ENCODE measurements around the gene SOS1. TPM values are rescaled to one million over a fixed set of nuclear protein-coding genes. Genes with fewer than 3 reads are reported as not detected.

Gene SOS1
- total RNA-seq, 4 donors from 2014 or later: 55.9 to 80.8 (median 63.2) TPM

GRCh38 chr2:38971377-38971776, 149.5 kb downstream of the SOS1 start:
- no peak for TF ChIP-seq CTCF (IDR thresholded peaks at IDR 0.05)
- TF ChIP-seq POLR2A (IDR thresholded peaks at IDR 0.05): no peak

GRCh38 chr2:38968021-38968420, 152.8 kb downstream of the SOS1 start:
- H3K27me3 ChIP-seq: no peaks in the 10 kb centered on the region
- intact Hi-C loops (cut with DNase I): no loop called here
- DNase-seq: no peak
- TF ChIP-seq POLR2A (IDR thresholded peaks at IDR 0.05) (no peak), CTCF (IDR thresholded peaks at IDR 0.05) (no peak)
- H3K36me3 ChIP-seq: no peaks in the 10 kb centered on the region
- H3K9me3 ChIP-seq: no peaks in the 10 kb centered on the region
- H3K27ac ChIP-seq: no peak overlapping the region
- no peaks in the 10 kb centered on the region for H3K4me1 ChIP-seq
- 93 to 98% methylated on average over 2 of the region's 2 CpGs for WGBS, 2 donors
- H3K4me3 ChIP-seq (replicated peaks in 1 of 3): no peak overlapping the region

More at GRCh38 chr2:38971377-38971776, 149.5 kb downstream of the SOS1 start:
- 86 to 88% methylated on average over 4 of the region's 4 CpGs for WGBS, 2 donors
- intact Hi-C loops (cut with DNase I): no loop called here
- Histone ChIP-seq H3K9me3 (no peaks in the 10 kb centered on the region), H3K4me1 (peaks cover 0 to 5% of the 10 kb centered on the region in 2 donors), H3K4me3 (replicated peaks in 1 of 3) (no peak overlapping the region), H3K27ac (no peak overlapping the region), H3K36me3 (no peaks in the 10 kb centered on the region), H3K27me3 (no peaks in the 10 kb centered on the region)
- DNase-seq: no peak

GRCh38 chr2:38966678-38967077, 154.2 kb downstream of the SOS1 start:
- no peaks in the 10 kb centered on the region for H3K27me3 ChIP-seq
- no peak for DNase-seq
- H3K36me3 ChIP-seq: no peaks in the 10 kb centered on the region
- no peaks in the 10 kb centered on the region for H3K4me1 ChIP-seq
- H3K27ac ChIP-seq: no peak overlapping the region
- H3K4me3 ChIP-seq (replicated peaks in 1 of 3): no peak overlapping the region
- TF ChIP-seq POLR2A (IDR thresholded peaks at IDR 0.05): no peak
- no peak for TF ChIP-seq CTCF (IDR thresholded peaks at IDR 0.05)
- WGBS, 2 donors: 67 to 78% methylated on average over 1 of the region's 1 CpG
- H3K9me3 ChIP-seq: no peaks in the 10 kb centered on the region
- intact Hi-C loops (cut with DNase I): no loop called here

GRCh38 chr2:38966006-38966405, 154.8 kb downstream of the SOS1 start:
- no peak for DNase-seq
- H3K4me1 ChIP-seq: no peaks in the 10 kb centered on the region
- TF ChIP-seq CTCF (IDR thresholded peaks at IDR 0.05): no peak
- TF ChIP-seq POLR2A (IDR thresholded peaks at IDR 0.05): no peak
- H3K27me3 ChIP-seq: no peaks in the 10 kb centered on the region
- no peak overlapping the region for H3K4me3 ChIP-seq (replicated peaks in 1 of 3)
- no peaks in the 10 kb centered on the region for H3K9me3 ChIP-seq
- intact Hi-C loops (cut with DNase I): no loop called here
- 90 to 92% methylated on average over 5 of the region's 5 CpGs for WGBS, 2 donors
- no peak overlapping the region for H3K27ac ChIP-seq
- H3K36me3 ChIP-seq: no peaks in the 10 kb centered on the region

GRCh38 chr2:38960609-38961320, 160.1 kb downstream of the SOS1 start:
- H3K4me1 ChIP-seq: peaks cover 6 to 11% of the 10 kb centered on the region in 2 donors
- intact Hi-C loops (cut with DNase I): no loop called here
- no peaks in the 10 kb centered on the region for H3K9me3 ChIP-seq
- TF ChIP-seq POLR2A (IDR thresholded peaks at IDR 0.05) (no peak), CTCF (IDR thresholded peaks at IDR 0.05) (no peak)
- H3K27me3 ChIP-seq: no peaks in the 10 kb centered on the region
- H3K4me3 ChIP-seq (replicated peaks in 1 of 3): peak overlapping the region in 1 of 3 donors; percentile 40
- peak in 1 of 2 donors; percentile 7 for DNase-seq
- WGBS, 2 donors: 58 to 60% methylated on average over 23 to 34 of the region's 34 CpGs
- no peak overlapping the region for H3K27ac ChIP-seq
- no peaks in the 10 kb centered on the region for H3K36me3 ChIP-seq
